Chondrocyte (in vitro differentiated cells): ENCODE data around the gene TFAP2A. TPM values are rescaled to one million over a fixed set of nuclear protein-coding genes. Genes with fewer than 3 reads are reported as not detected.

Experiments
- DNase-seq: peaks from one replicate; pipeline ENCODE4 v3.0.0; 2021; ENCODE audit warnings: mixed read lengths, low spot score
- H3K27ac Mint-ChIP-seq: one replicate; pipeline ENCODE4 v1.8.0; 2021; ENCODE audit warnings: mild to moderate bottlenecking, moderate library complexity, mixed read lengths; ENCODE audit not compliant: unreplicated experiment
- H3K27me3 Mint-ChIP-seq: 2 replicates; pipeline ENCODE4 v1.8.0; 2021; ENCODE audit warnings: low read depth, mixed read lengths
- H3K36me3 Mint-ChIP-seq: 2 replicates; pipeline ENCODE4 v1.8.0; 2021; ENCODE audit warnings: low read depth, mixed read lengths
- H3K4me1 Mint-ChIP-seq: 2 replicates; pipeline ENCODE4 v1.8.0; 2021; ENCODE audit warnings: low read depth, mild to moderate bottlenecking, mixed read lengths
- H3K4me3 Mint-ChIP-seq: one replicate; pipeline ENCODE4 v1.8.0; 2021; ENCODE audit warnings: mild to moderate bottlenecking, moderate library complexity, mixed read lengths; ENCODE audit not compliant: unreplicated experiment
- H3K9me3 Mint-ChIP-seq: 2 replicates; pipeline ENCODE4 v1.8.0; 2021; ENCODE audit warnings: low read depth, mixed read lengths
- total RNA-seq: library from RNA; stranded (reverse); gene quantifications from 3 replicates; pipeline ENCODE4 v1.2.1, GENCODE V29; 2021
- TF ChIP-seq, protein P1 (sequence below): fragments of 200-600 bp; sonication (generic); IDR thresholded peaks from 2 replicates; pipeline ENCODE4 v1.5.0; 2021; ENCODE audit warnings: antibody characterized with exemption, mild to moderate bottlenecking, moderate library complexity

TFAP2A gene
- total RNA-seq, 1 donor from 2014 or later, result 1.4 TPM

- Mint-ChIP-seq H3K27ac (no peak overlapping the region), H3K4me3 (no peak overlapping the region), H3K4me1 (peaks cover 43% of the 10 kb centered on the region), H3K27me3 (peaks cover 86% of the 10 kb centered on the region), H3K9me3 (no peaks in the 10 kb centered on the region), H3K36me3 (peaks cover 2% of the 10 kb centered on the region)
- DNase-seq, result peak; percentile 55
- TF ChIP-seq, protein P1, sequence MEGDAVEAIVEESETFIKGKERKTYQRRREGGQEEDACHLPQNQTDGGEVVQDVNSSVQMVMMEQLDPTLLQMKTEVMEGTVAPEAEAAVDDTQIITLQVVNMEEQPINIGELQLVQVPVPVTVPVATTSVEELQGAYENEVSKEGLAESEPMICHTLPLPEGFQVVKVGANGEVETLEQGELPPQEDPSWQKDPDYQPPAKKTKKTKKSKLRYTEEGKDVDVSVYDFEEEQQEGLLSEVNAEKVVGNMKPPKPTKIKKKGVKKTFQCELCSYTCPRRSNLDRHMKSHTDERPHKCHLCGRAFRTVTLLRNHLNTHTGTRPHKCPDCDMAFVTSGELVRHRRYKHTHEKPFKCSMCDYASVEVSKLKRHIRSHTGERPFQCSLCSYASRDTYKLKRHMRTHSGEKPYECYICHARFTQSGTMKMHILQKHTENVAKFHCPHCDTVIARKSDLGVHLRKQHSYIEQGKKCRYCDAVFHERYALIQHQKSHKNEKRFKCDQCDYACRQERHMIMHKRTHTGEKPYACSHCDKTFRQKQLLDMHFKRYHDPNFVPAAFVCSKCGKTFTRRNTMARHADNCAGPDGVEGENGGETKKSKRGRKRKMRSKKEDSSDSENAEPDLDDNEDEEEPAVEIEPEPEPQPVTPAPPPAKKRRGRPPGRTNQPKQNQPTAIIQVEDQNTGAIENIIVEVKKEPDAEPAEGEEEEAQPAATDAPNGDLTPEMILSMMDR, result no peak
These were observed 3.5 kb upstream of the TFAP2A start for GRCh38 chr6:10418361-10418861.

- peaks cover 49% of the 10 kb centered on the region for H3K4me1 Mint-ChIP-seq
- H3K4me3 Mint-ChIP-seq, result no peak overlapping the region
- TF ChIP-seq, protein P1, result no peak
- DNase-seq, result no peak
- peaks cover 85% of the 10 kb centered on the region for H3K27me3 Mint-ChIP-seq
- H3K36me3 Mint-ChIP-seq, result peaks cover 2% of the 10 kb centered on the region
- no peaks in the 10 kb centered on the region for H3K9me3 Mint-ChIP-seq
- H3K27ac Mint-ChIP-seq, result no peak overlapping the region
These were observed 2.8 kb upstream of the TFAP2A start for GRCh38 chr6:10417681-10418104.

DNA sequence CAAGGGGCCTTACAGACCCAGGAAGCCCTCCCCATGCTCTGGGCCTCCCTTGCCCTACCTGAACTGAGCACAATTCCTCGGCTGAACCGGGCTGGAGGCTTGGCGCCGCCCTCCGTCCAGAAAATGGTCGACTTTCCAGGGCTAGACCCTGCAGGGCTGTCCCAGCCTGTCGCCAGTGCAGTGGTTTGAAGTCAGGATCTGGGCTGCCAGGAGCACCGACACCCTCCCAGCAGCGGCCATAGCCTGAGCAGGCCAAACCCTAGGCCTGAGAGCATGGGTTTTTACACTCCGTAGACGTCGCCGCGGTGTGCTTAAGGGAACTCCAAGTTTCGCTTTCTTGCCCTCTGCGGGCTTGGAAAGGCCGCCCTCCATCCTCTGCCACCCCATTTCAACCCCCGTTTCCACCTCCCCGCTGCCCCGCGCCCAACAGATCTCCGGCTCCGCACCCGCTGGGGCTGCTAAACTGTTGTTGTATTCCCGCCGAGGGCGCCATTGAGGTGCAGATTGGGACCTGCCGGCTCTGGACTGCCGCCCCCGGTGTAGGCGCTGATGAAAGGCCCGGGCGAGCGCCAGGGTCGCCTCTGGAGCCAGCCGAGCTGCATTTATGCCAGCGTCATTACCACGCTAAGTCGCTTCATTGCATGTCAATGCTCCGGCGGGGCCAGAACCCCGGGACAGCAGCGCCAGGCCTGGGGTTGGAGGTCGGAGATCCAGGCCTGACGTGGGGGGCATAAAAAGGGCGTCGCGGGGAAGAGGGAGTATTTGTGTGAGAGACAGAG lies 2.2 kb upstream of the TFAP2A start:
- Mint-ChIP-seq H3K4me1 (peaks cover 51% of the 10 kb centered on the region), H3K27ac (no peak overlapping the region), H3K27me3 (peaks cover 80% of the 10 kb centered on the region), H3K9me3 (no peaks in the 10 kb centered on the region), H3K4me3 (peak overlapping the region; percentile 4), H3K36me3 (peaks cover 2% of the 10 kb centered on the region)
- no peak for DNase-seq
- TF ChIP-seq, protein P1, result no peak

DNA sequence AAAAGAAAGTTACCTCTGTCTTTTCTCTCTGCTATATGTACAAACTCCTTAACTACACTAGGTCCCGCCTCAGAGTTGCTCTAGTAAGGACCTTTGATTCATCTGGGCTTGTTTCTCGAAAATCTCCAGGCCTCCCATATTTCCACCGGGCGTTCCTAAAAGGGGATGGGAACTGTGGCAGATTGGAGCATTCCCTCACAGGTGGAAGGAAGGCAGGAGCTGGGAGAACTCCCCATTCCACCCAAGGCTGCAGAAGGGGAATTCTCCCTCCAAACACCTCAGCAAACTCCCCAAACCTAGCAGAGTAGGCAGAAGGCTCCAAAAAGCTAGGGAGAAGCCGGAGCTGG lies 1.6 kb upstream of the TFAP2A start:
- Mint-ChIP-seq H3K27me3 (peaks cover 74% of the 10 kb centered on the region), H3K4me3 (no peak overlapping the region), H3K27ac (no peak overlapping the region), H3K9me3 (no peaks in the 10 kb centered on the region), H3K4me1 (peaks cover 53% of the 10 kb centered on the region), H3K36me3 (peaks cover 2% of the 10 kb centered on the region)
- DNase-seq, result no peak
- TF ChIP-seq, protein P1, result no peak

GRCh38 chr6:10415617-10416480 lies 975 bp upstream of the TFAP2A start:
- Mint-ChIP-seq H3K9me3 (no peaks in the 10 kb centered on the region), H3K36me3 (peaks cover 2% of the 10 kb centered on the region), H3K27ac (no peak overlapping the region), H3K4me3 (peak overlapping the region; percentile 81), H3K27me3 (peaks cover 72% of the 10 kb centered on the region), H3K4me1 (peaks cover 52% of the 10 kb centered on the region)
- TF ChIP-seq, protein P1, result no peak
- no peak for DNase-seq
